ENCODE measurements around the gene ATP2B3.

- TF ChIP-seq ZNF586 (CRISPR knock-in tag; conservative IDR thresholded peaks at IDR 0.05) = no peak
- no peak for TF ChIP-seq REST (IDR thresholded peaks at IDR 0.05; ENCODE audit: borderline replicate concordance)
- no peak for TF ChIP-seq REST (CRISPR knock-in tag; IDR thresholded peaks at IDR 0.05; ENCODE audit: low read depth)
- no peak for TF ChIP-seq ZNF274 (IDR thresholded peaks at IDR 0.05; ENCODE audit: borderline replicate concordance, low read depth, low read length)
- TF ChIP-seq POLR2AphosphoS5 (IDR thresholded peaks at IDR 0.05; ENCODE audit: control insufficient read depth, insufficient read depth, low read depth, low read length) = no peak
- TF ChIP-seq GABPB1 (CRISPR knock-in tag; IDR thresholded peaks at IDR 0.05) = no peak
- no peak for TF ChIP-seq MAZ (CRISPR knock-in tag; conservative IDR thresholded peaks at IDR 0.05 in 1 of 2, IDR thresholded peaks at IDR 0.05 in 1 of 2)
- TF ChIP-seq ZNF134 (CRISPR knock-in tag; conservative IDR thresholded peaks at IDR 0.05) = no peak
- TF ChIP-seq RNF219 (CRISPR knock-in tag; IDR thresholded peaks at IDR 0.05) = no peak
- no peak for TF ChIP-seq HNRNPLL (IDR thresholded peaks at IDR 0.05; ENCODE audit: low read depth, low read length, poor library complexity, severe bottlenecking)
- no peak for TF ChIP-seq POLR2A (conservative IDR thresholded peaks at IDR 0.05)
- TF ChIP-seq HOMEZ (CRISPR knock-in tag; IDR thresholded peaks at IDR 0.05) = no peak
- TF ChIP-seq RBM39 (optimal IDR thresholded peaks at IDR 0.05; ENCODE audit: low read depth, low read length) = no peak
- TF ChIP-seq SPI1 (IDR thresholded peaks at IDR 0.05; ENCODE audit: borderline replicate concordance, low read depth, low read length) = no peak
- TF ChIP-seq ZNF639 (CRISPR knock-in tag; conservative IDR thresholded peaks at IDR 0.05 in 1 of 2, IDR thresholded peaks at IDR 0.05 in 1 of 2) = no peak
Measured at GRCh38 chrX:153517946-153518834, 748 bp downstream of the ATP2B3 start.

Data from K562 (cell line).